H9 (cell line): ENCODE results near the gene TYW3. TPM values are rescaled to one million over a fixed set of nuclear protein-coding genes. Genes with fewer than 3 reads are reported as not detected.

Experiments used
- DNase-seq: peaks from one replicate; pipeline ENCODE4 v3.0.0-alpha.2; 2017
- H2AFZ ChIP-seq: one replicate; pipeline ENCODE4 v1.6.1; 2013; ENCODE audit warnings: mild to moderate bottlenecking, low read length, control low read depth, moderate library complexity
- H2AK5ac ChIP-seq: 2 replicates; pipeline ENCODE4 v1.6.1; 2013; ENCODE audit warnings: low read length, control low read depth, mixed read lengths; ENCODE audit not compliant: insufficient read length
- H2BK120ac ChIP-seq: one replicate; pipeline ENCODE4 v1.6.1; 2013; ENCODE audit warnings: low read depth, mild to moderate bottlenecking, low read length, control low read depth, inconsistent platforms; ENCODE audit not compliant: poor library complexity, severe bottlenecking
- H2BK12ac ChIP-seq: 2 replicates; pipeline ENCODE4 v1.6.1; 2013; ENCODE audit warnings: low read length, control low read depth, mixed read lengths, low read depth; ENCODE audit not compliant: insufficient read length
- H2BK15ac ChIP-seq: 2 replicates; pipeline ENCODE4 v1.6.1; 2013; ENCODE audit warnings: low read depth, low read length, control low read depth
- H2BK20ac ChIP-seq: one replicate; pipeline ENCODE4 v1.6.1; 2013; ENCODE audit warnings: low read depth, mild to moderate bottlenecking, low read length, control low read depth, inconsistent platforms; ENCODE audit not compliant: poor library complexity, severe bottlenecking
- H2BK5ac ChIP-seq: 2 replicates; pipeline ENCODE4 v1.6.1; 2013; ENCODE audit warnings: low read length, control low read depth, mixed read lengths; ENCODE audit not compliant: insufficient read length
- H3K14ac ChIP-seq: 2 replicates; pipeline ENCODE4 v1.6.1; 2013; ENCODE audit warnings: low read length, control low read depth; ENCODE audit not compliant: insufficient read depth
- H3K18ac ChIP-seq: 2 replicates; pipeline ENCODE4 v1.6.1; 2013; ENCODE audit warnings: low read depth, mild to moderate bottlenecking, mixed read lengths, low read length, control low read depth; ENCODE audit not compliant: insufficient read length
- H3K23ac ChIP-seq: 2 replicates; pipeline ENCODE4 v1.6.1; 2013; ENCODE audit warnings: low read length, control low read depth, mixed read lengths, low read depth; ENCODE audit not compliant: insufficient read length
- H3K23me2 ChIP-seq: 2 replicates; pipeline ENCODE4 v1.6.1; 2013; ENCODE audit warnings: low read depth, mild to moderate bottlenecking, mixed read lengths, low read length, control low read depth; ENCODE audit not compliant: insufficient read length, poor library complexity, severe bottlenecking
- H3K27ac ChIP-seq: 2 replicates; pipeline ENCODE4 v1.5.1; 2013; ENCODE audit warnings: low read length, control low read depth, mixed read lengths, low read depth; ENCODE audit not compliant: insufficient read length
- H3K27me3 ChIP-seq: 2 replicates; pipeline ENCODE4 v1.6.1; 2013; ENCODE audit warnings: low read length, control low read depth, inconsistent platforms; ENCODE audit not compliant: insufficient read depth
- H3K4ac ChIP-seq: 2 replicates; pipeline ENCODE4 v1.6.1; 2013; ENCODE audit warnings: low read depth, mild to moderate bottlenecking, control low read depth, inconsistent platforms, low read length, moderate library complexity
- H3K4me1 ChIP-seq: 2 replicates; pipeline ENCODE4 v1.6.1; 2013; ENCODE audit warnings: low read length, control low read depth, inconsistent platforms; ENCODE audit not compliant: insufficient read depth
- H3K4me2 ChIP-seq: 2 replicates; pipeline ENCODE4 v1.6.1; 2013; ENCODE audit warnings: low read length, control low read depth, mixed read lengths; ENCODE audit not compliant: insufficient read length, insufficient read depth
- H3K56ac ChIP-seq: 2 replicates; pipeline ENCODE4 v1.6.1; 2013; ENCODE audit warnings: low read depth, mild to moderate bottlenecking, mixed read lengths, low read length, control low read depth; ENCODE audit not compliant: insufficient read length
- H3K79me1 ChIP-seq: 2 replicates; pipeline ENCODE4 v1.6.1; 2013; ENCODE audit warnings: low read depth, mild to moderate bottlenecking, moderate library complexity, low read length, control low read depth, inconsistent platforms; ENCODE audit not compliant: insufficient read depth, poor library complexity, severe bottlenecking
- H3K79me2 ChIP-seq: 2 replicates; pipeline ENCODE4 v1.6.1; 2013; ENCODE audit warnings: low read length, control low read depth, inconsistent platforms; ENCODE audit not compliant: insufficient read depth
- H3K9ac ChIP-seq: 2 replicates; pipeline ENCODE4 v1.6.1; 2013; ENCODE audit warnings: low read length, control low read depth, mixed read lengths; ENCODE audit not compliant: insufficient read length; ENCODE audit errors: extremely low read depth
- H3K9me3 ChIP-seq: one replicate; pipeline ENCODE4 v1.6.1; 2013; ENCODE audit warnings: low read depth, low read length, inconsistent platforms; ENCODE audit not compliant: control insufficient read depth
- H3T11ph ChIP-seq: one replicate; pipeline ENCODE4 v1.6.1; 2013; ENCODE audit warnings: mild to moderate bottlenecking, low read length, control low read depth, inconsistent platforms
- H4K20me1 ChIP-seq: one replicate; pipeline ENCODE4 v1.6.1; 2013; ENCODE audit not compliant: control insufficient read depth, insufficient read length, insufficient read depth
- H4K5ac ChIP-seq: 2 replicates; pipeline ENCODE4 v1.6.1; 2013; ENCODE audit warnings: low read depth, mild to moderate bottlenecking, mixed read lengths, low read length, control low read depth; ENCODE audit not compliant: insufficient read length
- H4K8ac ChIP-seq: replicated peaks from 2 replicates; pipeline ENCODE4 v1.6.1; 2013; ENCODE audit warnings: low read length, control low read depth, mixed read lengths, low read depth; ENCODE audit not compliant: insufficient read length
- H4K91ac ChIP-seq: 2 replicates; pipeline ENCODE4 v1.6.1; 2013; ENCODE audit warnings: low read depth, mild to moderate bottlenecking, moderate library complexity, mixed read lengths, low read length, control low read depth; ENCODE audit not compliant: insufficient read length
- H3K27ac Mint-ChIP-seq, 3 experiments: 2 replicates in 2 of 3; 3 replicates in 1 of 3; pipeline ENCODE4 v1.8.0; 2020 to 2021; ENCODE audit warnings: mixed read lengths in 3 of 3, mild to moderate bottlenecking in 1 of 3, moderate library complexity in 1 of 3
- H3K27me3 Mint-ChIP-seq: 2 replicates; pipeline ENCODE4 v1.8.0; 2021; ENCODE audit warnings: low read depth, mild to moderate bottlenecking, moderate library complexity, mixed read lengths
- H3K36me3 Mint-ChIP-seq, 3 experiments: 2 replicates in 2 of 3; 3 replicates in 1 of 3; pipeline ENCODE4 v1.8.0; 2020 to 2021; ENCODE audit warnings: low read depth in 3 of 3, mixed read lengths in 3 of 3; ENCODE audit not compliant: insufficient read depth in 1 of 3
- H3K4me1 Mint-ChIP-seq, 2 experiments: 2 replicates each; pipeline ENCODE4 v1.8.0; 2020; ENCODE audit warnings: mixed read lengths in 2 of 2
- H3K4me3 Mint-ChIP-seq, 2 experiments: 2 replicates in 1 of 2; 3 replicates in 1 of 2; pipeline ENCODE4 v1.8.0; 2020 to 2021; ENCODE audit warnings: mild to moderate bottlenecking in 2 of 2, mixed read lengths in 2 of 2, moderate library complexity in 1 of 2
- H3K9me3 Mint-ChIP-seq, 2 experiments: 2 replicates in 1 of 2; 3 replicates in 1 of 2; pipeline ENCODE4 v1.8.0; 2020; ENCODE audit warnings: mild to moderate bottlenecking in 2 of 2, mixed read lengths in 2 of 2, moderate library complexity in 1 of 2
- CTCF ChIP-seq: fragments of 200-600 bp; sonication (generic); conservative IDR thresholded peaks from 3 replicates; pipeline ENCODE4 v1.8.0; 2021; ENCODE audit warnings: antibody characterized with exemption, mild to moderate bottlenecking
- WGBS: extraction: QIAGEN DNeasy Blood & Tissue Kit; methylation state at CpG from one replicate; pipeline ENCODE4 v1.1.7; 2013; ENCODE audit warnings: missing lambda C conversion rate, low lambda C conversion rate, mixed read lengths; ENCODE audit not compliant: insufficient read length; ENCODE audit errors: extremely low coverage; 5-methylcytosine and 5-hydroxymethylcytosine counted together
- total RNA-seq: library from RNA; stranded (reverse); gene quantifications from 2 replicates; pipeline ENCODE4 v1.2.1, GENCODE V29; 2021

The TYW3 gene
- total RNA-seq, 1 experiment from 2014 or later: 10.9 TPM

DNA sequence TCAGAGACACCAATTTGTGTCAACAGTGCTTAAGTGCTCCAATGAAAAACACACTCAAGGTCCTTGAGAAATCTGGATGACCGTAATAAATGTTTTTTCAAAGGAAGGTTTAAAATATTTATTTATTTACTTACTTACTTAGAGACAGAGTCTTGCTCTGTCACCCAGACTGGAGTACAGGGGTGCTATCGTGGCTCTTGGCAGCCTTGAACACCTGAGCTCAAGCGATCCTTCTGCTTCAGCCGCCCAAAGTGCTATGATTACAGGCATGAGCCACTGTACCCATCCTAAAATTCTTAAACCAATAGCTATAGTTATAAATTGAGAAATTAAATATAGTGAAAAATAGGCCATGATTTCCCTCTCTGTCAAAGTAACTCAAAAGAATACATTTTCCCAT, 42.0 kb upstream of the TYW3 start:
- H3T11ph ChIP-seq: no peak overlapping the region

More for the DNA sequence above, 42.0 kb upstream of the TYW3 start:
- H3K27ac ChIP-seq: no peak overlapping the region
- no peak overlapping the region for H3K23ac ChIP-seq
- H3K9me3 Mint-ChIP-seq: no peaks in the 10 kb centered on the region; a peak in 1 of 5 replicates
- H3K23me2 ChIP-seq: no peaks in the 10 kb centered on the region
- H3K4me3 Mint-ChIP-seq: no peak overlapping the region
- no peak overlapping the region for H2AK5ac ChIP-seq
- H4K20me1 ChIP-seq: no peaks in the 10 kb centered on the region
- H3K27me3 Mint-ChIP-seq: no peaks in the 10 kb centered on the region; the same call in 1 of the 2 replicates
- DNase-seq: no peak
- no peaks in the 10 kb centered on the region for H3K9me3 ChIP-seq
- H3K79me1 ChIP-seq: no peaks in the 10 kb centered on the region
- no peak overlapping the region for H3K18ac ChIP-seq
- no CpG with 5 or more reads among the region's 4 CpGs for WGBS
- H3K56ac ChIP-seq: no peak overlapping the region
- no peak overlapping the region for H2BK15ac ChIP-seq
- no peaks in the 10 kb centered on the region for H3K4me1 ChIP-seq
- no peak overlapping the region for H2BK20ac ChIP-seq
- no peaks in the 10 kb centered on the region for H3K79me2 ChIP-seq
- no peak overlapping the region for H4K5ac ChIP-seq
- no peak overlapping the region for H2BK5ac ChIP-seq
- no peak overlapping the region for H4K91ac ChIP-seq
- no peaks in the 10 kb centered on the region for H3K36me3 Mint-ChIP-seq
- H2BK12ac ChIP-seq: no peak overlapping the region
- H3K4ac ChIP-seq: no peak overlapping the region
- H3K9ac ChIP-seq: no peak overlapping the region
- H2BK120ac ChIP-seq: no peak overlapping the region
- H2AFZ ChIP-seq: no peak overlapping the region
- H3K27me3 ChIP-seq: no peaks in the 10 kb centered on the region
- H3K4me2 ChIP-seq: no peak overlapping the region
- H4K8ac ChIP-seq: no peak overlapping the region
- no peak overlapping the region for H3K14ac ChIP-seq
- peak overlapping the region in 1 of 3 experiments; percentile 22; a peak in 1 of 7 replicates for H3K27ac Mint-ChIP-seq
- no peak for TF ChIP-seq CTCF
- H3K4me1 Mint-ChIP-seq: peaks cover 4% of the 10 kb centered on the region in 2 experiments; a peak in 3 of 4 replicates
